ENCODE results near the gene EXOC4. TPM values are rescaled to one million over a fixed set of nuclear protein-coding genes. Genes with fewer than 3 reads are reported as not detected.

Gene EXOC4
- total and polyA plus RNA-seq, 9 donors, result 26.8 to 80.5 (median 70.7) TPM

- no peak for DNase-seq
- no peak for TF ChIP-seq POLR2A (IDR thresholded peaks at IDR 0.05)
- no peak for TF ChIP-seq EP300 (IDR thresholded peaks at IDR 0.05)
- no peak for TF ChIP-seq CTCF (IDR thresholded peaks at IDR 0.05)
- no peak overlapping the region for H3K4me3 ChIP-seq
- no peaks in the 10 kb centered on the region for H3K9me3 ChIP-seq
- H3K27me3 ChIP-seq, result no peaks in the 10 kb centered on the region
- H3K36me3 ChIP-seq, result no peaks in the 10 kb centered on the region
- H3K27ac ChIP-seq, result no peak overlapping the region
- intact Hi-C loops (cut with DNase I), result no loop called here
- H3K4me1 ChIP-seq (ENCODE audit: insufficient read depth), result no peaks in the 10 kb centered on the region
Observed at GRCh38 chr7:133572087-133572486, 319.2 kb downstream of the EXOC4 start.

- Histone ChIP-seq H3K27ac (no peak overlapping the region), H3K4me1 (ENCODE audit: insufficient read depth) (no peaks in the 10 kb centered on the region), H3K36me3 (no peaks in the 10 kb centered on the region), H3K27me3 (no peaks in the 10 kb centered on the region), H3K9me3 (no peaks in the 10 kb centered on the region), H3K4me3 (no peak overlapping the region)
- WGBS, 3 donors, result 90 to 98% (median 96%) methylated on average over 1 of the region's 1 CpG
- DNase-seq, result no peak
- intact Hi-C loops (cut with DNase I), result no loop called here
- TF ChIP-seq EP300 (IDR thresholded peaks at IDR 0.05) (no peak), CTCF (IDR thresholded peaks at IDR 0.05) (no peak), POLR2A (IDR thresholded peaks at IDR 0.05) (no peak)
Observed at GRCh38 chr7:133572843-133573242, 320.0 kb downstream of the EXOC4 start.

- Histone ChIP-seq H3K4me1 (ENCODE audit: insufficient read depth) (no peaks in the 10 kb centered on the region), H3K9me3 (no peaks in the 10 kb centered on the region), H3K27me3 (no peaks in the 10 kb centered on the region), H3K36me3 (no peaks in the 10 kb centered on the region), H3K4me3 (no peak overlapping the region), H3K27ac (no peak overlapping the region)
- no peak for DNase-seq
- TF ChIP-seq CTCF (IDR thresholded peaks at IDR 0.05), result no peak
- no peak for TF ChIP-seq POLR2A (IDR thresholded peaks at IDR 0.05)
- TF ChIP-seq EP300 (IDR thresholded peaks at IDR 0.05), result no peak
- intact Hi-C loops (cut with DNase I), result no loop called here
- WGBS, 3 donors, result 90 to 92% (median 91%) methylated on average over 4 of the region's 4 CpGs
Observed at GRCh38 chr7:133573554-133574265, 320.8 kb downstream of the EXOC4 start.

- H3K4me3 ChIP-seq, result no peak overlapping the region
- no peak for DNase-seq
- TF ChIP-seq CTCF (IDR thresholded peaks at IDR 0.05) (no peak), EP300 (IDR thresholded peaks at IDR 0.05) (no peak), POLR2A (IDR thresholded peaks at IDR 0.05) (no peak)
- H3K27me3 ChIP-seq, result no peaks in the 10 kb centered on the region
- no peak overlapping the region for H3K27ac ChIP-seq
- H3K4me1 ChIP-seq (ENCODE audit: insufficient read depth), result no peaks in the 10 kb centered on the region
- no peaks in the 10 kb centered on the region for H3K36me3 ChIP-seq
- 91 to 94% (median 93%) methylated on average over 4 of the region's 4 CpGs for WGBS, 3 donors
- intact Hi-C loops (cut with DNase I), result no loop called here
- no peaks in the 10 kb centered on the region for H3K9me3 ChIP-seq
Observed at GRCh38 chr7:133575726-133576440, 323.0 kb downstream of the EXOC4 start.

All from ovary (tissue), 9 donors.